SK-N-SH treated with all-trans-retinoic acid at 6 μM for 48 hours (cell line): ENCODE results near the gene CD200.

ENCODE experiments used
- ARNTL ChIP-seq: fragments of 450-650 bp; formaldehyde crosslinking; IDR thresholded peaks from 2 replicates; pipeline ENCODE4 v1.5.0; 2020; ENCODE audit warnings: low read depth, mild to moderate bottlenecking, moderate library complexity, borderline replicate concordance
- SNAI2 ChIP-seq: fragments of 250-450 bp; sonication (Bioruptor Pico); IDR thresholded peaks from 2 replicates; pipeline ENCODE4 v1.5.0; 2020; ENCODE audit warnings: mild to moderate bottlenecking, moderate library complexity
- ZFP30 ChIP-seq: fragments of 450-650 bp; formaldehyde crosslinking; IDR thresholded peaks from 2 replicates; pipeline ENCODE4 v1.5.0; 2022; ENCODE audit warnings: mild to moderate bottlenecking, moderate library complexity

GRCh38 chr3:112341386-112341785 is 8.4 kb downstream of the CD200 start:
- TF ChIP-seq ZFP30 (CRISPR knock-in tag) = no peak
- TF ChIP-seq ARNTL (CRISPR knock-in tag) = no peak
- TF ChIP-seq SNAI2 = no peak
